GM18873 (cell line): ENCODE measurements around the gene MILR1.

Source experiments
- ATAC-seq: cut with Tn5 transposase; IDR thresholded peaks from one replicate; pipeline ENCODE4 v1.9.1; 2021; ENCODE audit warnings: mild to moderate bottlenecking, moderate library complexity, moderate number of reproducible peaks; ENCODE audit not compliant: unreplicated experiment, low FRiP score

Gene MILR1

GRCh38 chr17:64500487-64500859 is 51.6 kb downstream of the MILR1 start:
- no peak for ATAC-seq

- ATAC-seq: no peak
Observed at GRCh38 chr17:64500862-64501765, 52.2 kb downstream of the MILR1 start.

- ATAC-seq: no peak
Observed at GRCh38 chr17:64502021-64502420, 53.1 kb downstream of the MILR1 start.

DNA sequence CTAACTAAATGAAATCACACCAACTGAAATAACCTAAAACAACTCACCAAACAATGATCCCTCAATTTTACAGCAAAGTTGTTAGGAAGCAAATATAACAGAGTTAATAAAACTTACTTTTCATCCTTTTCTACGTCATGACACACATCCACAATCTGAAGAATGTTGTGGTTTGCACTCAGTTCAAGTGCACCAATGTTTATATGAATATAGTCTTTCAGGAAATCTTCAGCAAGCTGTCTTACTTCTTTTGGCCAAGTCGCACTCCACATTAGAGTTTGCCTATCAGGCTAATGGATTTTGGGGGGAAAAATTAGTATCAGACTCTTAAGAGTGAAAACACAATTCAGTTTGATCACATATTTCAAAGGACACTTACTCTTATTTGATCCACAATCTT is 53.9 kb downstream of the MILR1 start:
- ATAC-seq: no peak

DNA sequence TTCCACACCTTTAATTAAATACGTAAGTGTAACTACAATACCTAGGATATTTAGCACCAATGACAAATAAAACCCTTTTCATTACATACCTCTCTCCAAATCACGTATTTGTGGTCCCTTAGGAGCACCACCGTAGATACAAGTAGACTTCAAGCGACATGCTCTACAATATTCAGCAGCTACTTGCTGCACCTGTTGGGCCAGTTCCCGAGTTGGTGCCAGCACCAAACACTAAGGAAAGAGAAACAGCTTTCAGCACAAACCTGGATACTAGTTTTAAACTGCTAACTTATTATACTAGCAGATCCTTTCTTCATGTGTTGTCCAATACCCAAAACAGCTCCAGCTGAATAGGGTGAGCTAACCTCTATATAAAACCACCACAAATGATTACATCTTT is 54.4 kb downstream of the MILR1 start:
- ATAC-seq: no peak

- no peak for ATAC-seq
Observed at GRCh38 chr17:64503821-64504768, 55.2 kb downstream of the MILR1 start.

DNA sequence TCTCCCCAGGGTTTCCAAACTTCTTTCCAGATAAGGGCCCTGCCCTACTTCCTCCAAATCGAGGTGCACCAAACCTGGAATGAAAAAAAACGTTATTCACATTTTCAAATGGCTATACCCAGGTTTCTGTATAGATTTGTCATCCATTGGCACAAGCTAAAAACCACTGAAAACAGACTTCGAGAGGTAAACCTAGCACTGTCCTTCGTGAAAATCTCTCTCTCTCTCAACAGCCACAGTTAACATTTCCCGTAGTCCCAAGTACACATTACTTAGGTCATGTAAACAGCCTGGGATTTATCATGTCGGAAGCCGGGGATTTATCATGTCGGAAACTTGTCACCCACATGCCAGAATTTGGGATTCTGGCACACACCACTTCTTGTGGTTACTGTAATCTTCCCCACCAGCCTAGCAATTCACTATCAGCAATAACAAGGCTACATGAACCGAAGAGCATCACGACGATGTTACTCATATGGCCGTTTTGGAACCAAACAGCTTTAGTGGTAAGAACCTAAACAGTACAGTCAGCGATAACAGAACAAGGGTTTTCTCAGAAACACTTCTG is 55.9 kb downstream of the MILR1 start:
- no peak for ATAC-seq

DNA sequence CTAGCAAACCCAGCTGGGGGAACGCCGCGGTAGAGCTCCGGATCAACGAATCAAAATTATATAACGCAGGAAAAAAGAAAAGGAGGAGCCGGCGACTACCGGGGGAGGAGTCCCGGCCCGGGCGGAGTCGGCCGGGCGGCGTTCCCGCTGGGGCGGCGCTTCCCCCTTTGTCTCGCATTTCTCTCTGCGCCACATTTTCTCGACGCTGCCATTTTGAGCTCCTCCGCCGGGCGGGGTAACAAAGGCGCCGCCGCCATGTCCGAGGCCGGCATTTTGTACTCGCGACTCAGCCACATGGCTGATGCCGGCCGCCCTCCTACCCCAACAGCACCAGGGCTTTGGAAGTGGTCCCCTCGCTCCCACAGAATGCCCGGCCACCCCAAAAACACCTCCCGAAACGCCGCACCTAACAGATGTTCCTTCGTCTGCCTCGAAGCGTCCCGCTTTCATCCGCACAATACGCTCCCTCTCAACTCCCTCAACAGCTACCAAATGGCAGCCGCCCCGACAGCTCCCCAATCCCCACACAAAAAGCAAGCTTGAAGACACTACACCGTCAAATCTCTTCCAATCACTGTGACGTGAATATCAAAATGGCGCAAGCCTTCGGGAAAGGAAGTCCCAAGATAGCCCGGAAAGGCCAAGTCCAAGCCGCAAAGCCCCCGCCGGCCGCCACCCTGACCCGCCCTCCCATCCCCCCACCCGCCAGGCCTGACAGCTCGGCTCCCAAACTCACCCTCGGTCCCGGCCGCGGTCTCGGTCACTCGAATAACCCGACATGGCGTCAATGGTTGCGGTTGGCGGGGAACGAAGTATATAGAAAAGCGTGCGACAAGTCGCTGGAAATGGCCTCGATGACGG is 56.7 kb downstream of the MILR1 start:
- ATAC-seq: peak; percentile 0

DNA sequence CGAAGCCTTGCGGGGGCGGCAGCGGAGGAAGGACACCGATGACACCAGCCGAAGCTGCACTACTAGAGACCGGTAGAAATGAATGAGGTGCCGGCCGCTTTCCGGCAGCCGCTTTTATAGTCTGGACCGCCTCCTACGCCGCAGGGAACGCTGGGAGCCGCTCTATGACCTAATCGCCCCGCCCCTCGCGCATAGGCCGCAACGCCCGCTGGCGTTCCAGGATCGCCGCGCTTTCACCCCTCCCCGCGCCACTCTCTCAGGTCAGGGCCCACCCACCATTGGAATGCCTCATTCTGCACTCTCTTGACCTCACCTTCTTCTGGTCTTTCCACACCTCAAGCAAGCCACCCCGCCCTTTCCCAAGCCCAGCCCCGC is 57.3 kb downstream of the MILR1 start, which contains the start of gene DDX5:
Gene DDX5, minus strand, starts transcription at position 89 of the 375 bp plus-strand sequence. CDS start 170 bp downstream, outside the sequence.
- ATAC-seq: peak; percentile 50

DNA sequence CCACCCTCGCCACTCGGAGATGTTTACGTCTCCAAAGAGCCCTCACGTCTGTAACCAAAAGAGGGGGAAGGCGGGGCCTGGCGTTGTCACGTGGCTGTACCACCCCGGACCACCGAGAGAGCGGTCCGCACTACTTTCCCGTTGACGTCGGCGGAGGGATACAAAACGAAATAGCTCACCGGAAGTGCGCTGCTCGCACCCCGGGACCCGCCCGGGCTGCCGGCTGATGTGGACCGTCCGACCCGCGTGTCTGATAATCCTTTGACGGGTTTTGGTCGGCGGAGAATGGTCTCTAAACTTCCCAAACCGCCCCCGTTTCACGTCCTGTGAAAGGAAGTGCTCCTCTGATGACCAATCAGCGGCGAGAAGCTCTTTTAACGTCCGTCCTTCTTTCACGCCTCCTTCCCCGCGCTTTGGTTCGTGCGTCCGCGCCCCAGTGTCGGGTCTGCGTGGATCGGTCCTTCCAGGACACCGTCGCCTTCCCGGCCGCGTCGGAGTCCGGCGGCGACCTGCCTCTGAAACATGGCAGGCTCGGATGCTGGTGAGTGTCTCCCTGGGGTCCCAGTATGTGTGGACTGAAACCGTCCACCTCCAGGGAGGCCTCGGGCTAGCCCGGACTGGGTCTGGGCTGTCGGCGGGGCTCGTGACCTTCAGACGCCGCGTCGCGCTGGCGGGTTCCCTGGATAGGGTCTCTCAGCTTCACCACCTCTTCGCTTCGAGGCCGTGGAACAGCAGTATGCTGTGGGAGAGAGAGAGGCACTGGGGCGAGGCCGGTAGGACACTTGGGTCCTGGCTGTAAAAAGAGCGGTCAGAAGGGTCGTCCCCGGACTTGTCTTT is 57.9 kb downstream of the MILR1 start, which contains the start of gene CEP95:
Gene CEP95, plus strand, starts transcription at position 402 of the 837 bp plus-strand sequence. Its CDS starts 121 bp downstream, at position 523.
- ATAC-seq: peak; percentile 46

GRCh38 chr17:64507413-64507782 is 58.5 kb downstream of the MILR1 start:
- no peak for ATAC-seq

- ATAC-seq: no peak
Observed at GRCh38 chr17:64508683-64509082, 59.8 kb downstream of the MILR1 start.

GRCh38 chr17:64509179-64509578 is 60.3 kb downstream of the MILR1 start:
- ATAC-seq: no peak

DNA sequence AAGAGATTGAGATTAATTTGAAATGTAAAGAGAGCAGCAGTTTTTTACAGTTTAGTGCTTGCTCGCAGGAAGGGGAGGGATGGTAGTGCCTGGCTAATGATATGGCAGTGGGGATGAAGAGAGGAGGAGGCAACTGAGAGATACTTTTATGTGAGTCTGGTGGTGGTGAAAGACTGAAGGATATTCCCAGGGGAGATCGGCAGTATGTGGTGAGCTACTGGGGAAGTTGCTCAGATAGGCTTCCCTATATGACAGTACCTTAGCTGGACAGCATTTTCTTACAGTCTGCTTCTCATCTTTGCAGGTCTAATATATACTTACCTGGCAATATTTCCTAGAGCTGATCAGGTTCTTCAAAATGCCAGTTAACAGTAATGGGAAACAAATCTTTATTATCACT is 66.5 kb downstream of the MILR1 start:
- ATAC-seq: no peak

DNA sequence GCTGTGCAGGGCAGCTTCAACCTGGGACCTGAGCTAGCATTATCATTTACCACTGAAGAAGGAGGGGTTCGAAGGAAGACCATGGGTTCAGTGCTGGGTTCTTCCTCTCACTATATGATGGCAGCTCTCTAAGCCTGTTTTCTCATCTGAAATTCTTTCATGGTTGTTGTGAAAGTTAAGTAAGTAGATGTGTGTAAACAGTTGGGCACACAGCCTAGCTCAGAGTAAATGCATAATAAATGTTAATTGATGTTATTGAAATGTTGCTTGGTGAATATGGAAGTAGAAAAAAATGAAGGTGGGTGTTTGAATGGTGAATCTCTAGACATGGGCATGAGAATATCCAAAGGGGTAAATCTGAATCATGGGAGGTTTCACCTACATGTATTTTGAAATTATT is 66.9 kb downstream of the MILR1 start:
- ATAC-seq: no peak
